HG02763 (cell line): ENCODE measurements around the gene GATAD2B.
"Not testable (repeated sequence)": the region's sequence is repeated elsewhere in the genome, so short reads cannot be mapped to it uniquely, and the experiment has no call there.

Experiments used
- ATAC-seq: cut with Tn5 transposase; IDR thresholded peaks from one replicate; pipeline ENCODE4 v1.9.1; 2021; ENCODE audit warnings: mild to moderate bottlenecking, moderate library complexity; ENCODE audit not compliant: unreplicated experiment

The GATAD2B gene

GRCh38 chr1:153932156-153933131 lies 9.7 kb upstream of the GATAD2B start:
- ATAC-seq = no peak

GRCh38 chr1:153929981-153930948 lies 7.5 kb upstream of the GATAD2B start:
- ATAC-seq = no peak

GRCh38 chr1:153929426-153929825 lies 6.7 kb upstream of the GATAD2B start:
- ATAC-seq = no peak

GRCh38 chr1:153928791-153929341 lies 6.1 kb upstream of the GATAD2B start:
- no peak for ATAC-seq

- ATAC-seq = no peak
These were observed 5.5 kb upstream of the GATAD2B start for GRCh38 chr1:153928245-153928644.

GRCh38 chr1:153926405-153926804 lies 3.6 kb upstream of the GATAD2B start:
- ATAC-seq = no peak

GRCh38 chr1:153922076-153922971 lies 448 bp downstream of the GATAD2B start:
- peak; percentile 19 for ATAC-seq

GRCh38 chr1:153921803-153922075 lies 1.0 kb downstream of the GATAD2B start:
- ATAC-seq = no peak

- ATAC-seq = no peak
These were observed 1.5 kb downstream of the GATAD2B start for GRCh38 chr1:153921080-153921802.

- ATAC-seq = no peak
These were observed 2.6 kb downstream of the GATAD2B start for GRCh38 chr1:153919876-153920852.

GRCh38 chr1:153916297-153916696 lies 6.5 kb downstream of the GATAD2B start:
- ATAC-seq = no peak

- no peak for ATAC-seq
These were observed 10.4 kb downstream of the GATAD2B start for GRCh38 chr1:153912349-153912748.

GRCh38 chr1:153910560-153910959 lies 12.2 kb downstream of the GATAD2B start:
- ATAC-seq = not testable (repeated sequence)

- no peak for ATAC-seq
These were observed 14.7 kb downstream of the GATAD2B start for GRCh38 chr1:153908071-153908470.

- ATAC-seq = no peak
These were observed 15.6 kb downstream of the GATAD2B start for GRCh38 chr1:153907134-153907533.

GRCh38 chr1:153906396-153906795 lies 16.4 kb downstream of the GATAD2B start:
- ATAC-seq = no peak

- ATAC-seq = not testable (repeated sequence)
These were observed 16.9 kb downstream of the GATAD2B start for GRCh38 chr1:153905908-153906307.

GRCh38 chr1:153903841-153904455 lies 18.8 kb downstream of the GATAD2B start:
- no peak for ATAC-seq
